NB4 (cell line): ENCODE data around the gene TAGLN.

ENCODE experiments used
- CTCF ChIP-seq: IDR thresholded peaks from one replicate; pipeline ENCODE4 v1.5.1; 2012; ENCODE audit warnings: low read depth, low read length
- POLR2A ChIP-seq: IDR thresholded peaks from 2 replicates; pipeline ENCODE4 v1.6.1; 2011; ENCODE audit warnings: mild to moderate bottlenecking; ENCODE audit not compliant: insufficient read length; ENCODE audit errors: extremely low read depth

- TF ChIP-seq CTCF (no peak), POLR2A (no peak)
These were observed 4.9 kb upstream of the TAGLN start for GRCh38 chr11:117194267-117194666.
